MCF 10A (cell line): ENCODE data around the gene RSPO1. TPM values are rescaled to one million over a fixed set of nuclear protein-coding genes. Genes with fewer than 3 reads are reported as not detected.

ENCODE experiments used
- BruUV-seq: library from RNA; stranded (reverse); fragments of 400-500 nt; replicated peaks from 2 replicates; lab custom pipeline; 2021; lab: Mats Ljungman, UMichigan
- CTCF ChIA-PET: fragments of 300-600 bp; sonication (Branson Sonifier 250); formaldehyde crosslinking; extraction: SDS; loops from one replicate; lab custom pipeline; 2021; ENCODE audit warnings: antibody characterized with exemption, inconsistent platforms; lab: Yijun Ruan, JAX
- POLR2A ChIA-PET: fragments of 300-600, 350-650 bp; sonication (Branson Sonifier 250); formaldehyde crosslinking; extraction: SDS; loops from one replicate; lab custom pipeline; 2020; ENCODE audit warnings: antibody characterized with exemption, inconsistent platforms; lab: Yijun Ruan, JAX
- DNase-seq: peaks from one replicate; pipeline ENCODE4 v3.0.0-alpha.2; 2018; ENCODE audit not compliant: unreplicated experiment
- H3K27ac Mint-ChIP-seq: one replicate; pipeline ENCODE4 v1.8.0; 2022; ENCODE audit warnings: mild to moderate bottlenecking, low read depth, mixed read lengths; ENCODE audit not compliant: unreplicated experiment
- H3K27me3 Mint-ChIP-seq: one replicate; pipeline ENCODE4 v1.8.0; 2022; ENCODE audit warnings: mixed read lengths; ENCODE audit not compliant: insufficient read depth, unreplicated experiment
- H3K36me3 Mint-ChIP-seq: one replicate; pipeline ENCODE4 v1.8.0; 2022; ENCODE audit warnings: mild to moderate bottlenecking, moderate library complexity, mixed read lengths; ENCODE audit not compliant: insufficient read depth, unreplicated experiment
- H3K4me1 Mint-ChIP-seq: one replicate; pipeline ENCODE4 v1.8.0; 2022; ENCODE audit warnings: mixed read lengths; ENCODE audit not compliant: insufficient read depth, unreplicated experiment
- H3K4me3 Mint-ChIP-seq: one replicate; pipeline ENCODE4 v1.8.0; 2022; ENCODE audit warnings: mild to moderate bottlenecking, moderate library complexity, mixed read lengths; ENCODE audit not compliant: unreplicated experiment
- H3K9me3 Mint-ChIP-seq: one replicate; pipeline ENCODE4 v1.8.0; 2022; ENCODE audit warnings: mixed read lengths; ENCODE audit not compliant: unreplicated experiment
- intact Hi-C: fragments of 100-400 bp; cut with micrococcal nuclease; formaldehyde crosslinking; loops from 2 replicates; pipeline ENCODE4 v1.14.1; 2022
- total RNA-seq: library from RNA; stranded (reverse); gene quantifications from 2 replicates; pipeline ENCODE4 v1.2.3, GENCODE V29; 2022
- TF ChIP-seq, protein P1 (sequence below): fragments of 200-600 bp; IDR thresholded peaks from one replicate; pipeline ENCODE4 v1.8.0; 2022; ENCODE audit warnings: antibody characterized with exemption, mild to moderate bottlenecking; ENCODE audit not compliant: unreplicated experiment

Gene RSPO1
- total RNA-seq, 1 experiment from 2014 or later = not detected

DNA sequence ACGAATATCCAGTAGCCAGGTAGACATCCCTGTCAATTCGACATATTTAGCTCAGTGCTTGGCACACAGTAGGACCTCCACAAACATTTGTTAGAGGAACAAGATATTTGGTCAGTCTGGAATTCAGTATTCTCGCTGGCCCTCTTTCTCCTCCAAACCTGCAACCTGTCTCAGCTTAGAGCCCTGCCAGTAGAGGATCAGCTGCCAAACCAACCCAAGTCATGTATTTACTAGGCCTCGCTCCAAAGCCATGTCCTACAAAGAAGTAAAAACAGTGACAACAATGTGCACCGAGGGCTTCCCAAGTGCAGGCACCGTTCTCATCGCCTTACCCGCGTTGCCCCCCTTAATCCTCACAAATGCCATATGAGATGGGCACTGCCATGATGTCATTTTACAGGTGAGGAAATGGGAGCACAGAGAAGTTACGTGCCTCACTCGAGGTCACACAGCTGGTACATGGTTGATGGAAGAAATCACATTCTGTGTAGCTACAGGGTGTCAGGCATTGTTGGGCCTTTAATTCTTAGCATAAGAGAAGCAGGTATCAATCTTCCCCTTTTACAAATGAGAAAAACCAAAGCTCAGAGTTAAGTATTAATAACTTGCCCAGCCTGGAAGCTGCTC lies 31.7 kb upstream of the RSPO1 start:
- BruUV-seq = no TSS peak
- POLR2A ChIA-PET = no interaction called here

DNA sequence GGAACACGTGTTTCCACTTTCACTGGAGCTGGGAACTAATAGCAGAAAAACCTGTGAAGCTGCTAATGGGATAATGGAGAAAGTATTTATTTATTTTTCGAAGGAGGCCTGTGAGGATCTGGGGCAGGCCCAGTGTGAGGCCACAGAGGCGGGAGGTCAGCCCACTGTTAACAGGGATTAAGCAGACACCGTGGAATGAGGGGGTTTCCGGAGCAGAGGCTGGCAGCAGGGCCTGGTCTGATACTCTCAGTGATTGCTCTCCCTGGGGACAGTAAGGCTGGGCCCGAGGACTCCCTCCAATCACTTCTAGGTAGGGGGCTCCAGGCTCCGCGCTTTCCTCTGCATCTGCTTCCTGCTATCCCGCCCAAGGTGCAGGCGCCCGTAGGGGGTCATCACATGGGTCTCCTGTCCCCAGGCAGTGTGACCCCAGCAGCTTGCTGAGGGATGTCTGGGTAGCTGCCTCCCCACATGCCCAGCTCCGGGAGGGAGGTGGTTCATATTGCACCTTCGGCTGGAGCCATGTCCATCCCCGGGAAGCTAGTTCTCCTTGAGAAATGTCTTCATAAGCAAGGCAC lies 28.8 kb upstream of the RSPO1 start:
- ChIA-PET POLR2A (no interaction called here), CTCF (no interaction called here)
- no peaks in the 10 kb centered on the region for H3K27me3 Mint-ChIP-seq
- intact Hi-C loops = no loop called here
- no peaks in the 10 kb centered on the region for H3K4me1 Mint-ChIP-seq
- no TSS peak for BruUV-seq
- no peak for DNase-seq
- no peak overlapping the region for H3K27ac Mint-ChIP-seq
- no peaks in the 10 kb centered on the region for H3K9me3 Mint-ChIP-seq
- TF ChIP-seq, protein P1, sequence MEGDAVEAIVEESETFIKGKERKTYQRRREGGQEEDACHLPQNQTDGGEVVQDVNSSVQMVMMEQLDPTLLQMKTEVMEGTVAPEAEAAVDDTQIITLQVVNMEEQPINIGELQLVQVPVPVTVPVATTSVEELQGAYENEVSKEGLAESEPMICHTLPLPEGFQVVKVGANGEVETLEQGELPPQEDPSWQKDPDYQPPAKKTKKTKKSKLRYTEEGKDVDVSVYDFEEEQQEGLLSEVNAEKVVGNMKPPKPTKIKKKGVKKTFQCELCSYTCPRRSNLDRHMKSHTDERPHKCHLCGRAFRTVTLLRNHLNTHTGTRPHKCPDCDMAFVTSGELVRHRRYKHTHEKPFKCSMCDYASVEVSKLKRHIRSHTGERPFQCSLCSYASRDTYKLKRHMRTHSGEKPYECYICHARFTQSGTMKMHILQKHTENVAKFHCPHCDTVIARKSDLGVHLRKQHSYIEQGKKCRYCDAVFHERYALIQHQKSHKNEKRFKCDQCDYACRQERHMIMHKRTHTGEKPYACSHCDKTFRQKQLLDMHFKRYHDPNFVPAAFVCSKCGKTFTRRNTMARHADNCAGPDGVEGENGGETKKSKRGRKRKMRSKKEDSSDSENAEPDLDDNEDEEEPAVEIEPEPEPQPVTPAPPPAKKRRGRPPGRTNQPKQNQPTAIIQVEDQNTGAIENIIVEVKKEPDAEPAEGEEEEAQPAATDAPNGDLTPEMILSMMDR = no peak
- H3K4me3 Mint-ChIP-seq = no peak overlapping the region
- H3K36me3 Mint-ChIP-seq = no peaks in the 10 kb centered on the region

More for the DNA sequence above, 31.7 kb upstream of the RSPO1 start:
- H3K36me3 Mint-ChIP-seq = no peaks in the 10 kb centered on the region
- H3K4me3 Mint-ChIP-seq = no peak overlapping the region
- TF ChIP-seq, protein P1 = no peak
- CTCF ChIA-PET = interaction anchor here (2.4 to 3.5 kb wide), 2 partner anchors 16 to 63 kb away, joined by 7 to 18 read pairs; no protein-coding TSS in a partner anchor
- H3K27me3 Mint-ChIP-seq = peaks cover 4% of the 10 kb centered on the region
- no peaks in the 10 kb centered on the region for H3K4me1 Mint-ChIP-seq
- no peak overlapping the region for H3K27ac Mint-ChIP-seq
- no peak for DNase-seq
- no peaks in the 10 kb centered on the region for H3K9me3 Mint-ChIP-seq
- intact Hi-C loops = no loop called here

DNA sequence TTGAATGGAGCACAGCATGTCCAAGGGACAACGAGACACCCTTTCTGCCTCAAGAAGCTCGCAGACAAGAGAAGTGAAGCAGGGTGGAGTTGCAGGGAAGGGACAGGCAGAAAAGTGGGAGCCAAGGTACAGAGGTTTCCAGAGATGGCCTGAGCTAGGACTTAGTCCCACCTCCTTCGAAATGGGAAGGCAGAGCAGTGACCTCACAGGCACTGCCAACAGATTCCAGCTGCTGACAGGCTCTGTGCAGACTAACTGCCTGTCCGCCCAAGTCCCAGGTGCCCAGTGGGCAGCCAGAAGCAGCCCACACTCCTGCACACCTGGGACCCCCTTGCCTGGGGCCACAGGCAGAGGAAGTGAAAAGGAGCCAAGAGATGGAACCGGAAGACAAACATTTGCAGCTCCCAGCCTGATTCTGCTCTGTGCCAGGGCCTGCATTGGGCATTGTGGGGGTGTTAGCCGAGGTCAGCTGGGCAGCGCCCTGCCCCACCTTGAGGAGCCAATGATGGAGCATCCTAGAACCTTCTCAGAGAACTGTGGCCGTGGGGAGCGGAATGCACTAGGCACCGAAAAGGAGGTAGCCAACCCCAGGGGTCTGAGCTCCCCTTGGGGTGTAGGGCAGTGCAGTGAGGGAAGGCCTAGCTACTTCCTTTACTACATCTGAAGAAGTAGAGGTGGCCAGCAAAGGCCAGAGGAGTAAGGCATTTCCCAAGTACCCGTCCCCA lies 27.5 kb upstream of the RSPO1 start:
- TF ChIP-seq, protein P1 = no peak
- Mint-ChIP-seq H3K9me3 (no peaks in the 10 kb centered on the region), H3K36me3 (no peaks in the 10 kb centered on the region), H3K4me3 (no peak overlapping the region), H3K27me3 (no peaks in the 10 kb centered on the region), H3K27ac (no peak overlapping the region), H3K4me1 (no peaks in the 10 kb centered on the region)
- BruUV-seq = no TSS peak
- ChIA-PET CTCF (interaction anchor here (0.6 to 1.4 kb wide), 5 partner anchors 9 to 381 kb away, joined by 3 to 5 read pairs (median 3); no protein-coding TSS in a partner anchor), POLR2A (no interaction called here)
- DNase-seq = no peak
- intact Hi-C loops = no loop called here

DNA sequence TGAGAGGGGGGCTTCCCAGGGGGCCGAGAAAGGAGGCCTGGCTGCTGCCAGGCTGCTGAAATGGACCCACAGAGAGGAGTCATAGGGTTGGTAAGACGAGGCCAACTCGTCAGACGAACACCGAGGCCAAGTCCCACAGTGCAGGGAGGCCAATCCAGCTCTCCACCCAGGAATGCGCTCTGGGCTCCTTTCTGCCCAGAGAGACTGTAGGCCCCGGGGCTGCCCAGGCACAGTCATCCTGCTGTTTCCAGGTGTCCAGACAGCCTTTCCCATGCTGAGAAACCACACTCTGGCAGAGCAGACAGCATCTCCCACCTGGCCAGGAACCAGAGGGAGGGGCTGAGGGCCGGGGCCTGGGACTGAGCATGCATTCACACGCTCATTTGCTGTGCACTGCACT lies 26.7 kb upstream of the RSPO1 start:
- TF ChIP-seq, protein P1 = no peak
- POLR2A ChIA-PET = no interaction called here
- Mint-ChIP-seq H3K27ac (no peak overlapping the region), H3K4me3 (no peak overlapping the region), H3K9me3 (no peaks in the 10 kb centered on the region), H3K4me1 (no peaks in the 10 kb centered on the region), H3K36me3 (no peaks in the 10 kb centered on the region), H3K27me3 (no peaks in the 10 kb centered on the region)
- BruUV-seq = no TSS peak
- CTCF ChIA-PET = interaction anchor here (0.7 to 1.4 kb wide), 3 partner anchors 21 to 117 kb away, joined by 3 to 5 read pairs (median 4); no protein-coding TSS in a partner anchor
- intact Hi-C loops = no loop called here
- no peak for DNase-seq
